GM19468 (cell line): ENCODE results near the gene RIOK1.

Experiments used
- ATAC-seq: cut with Tn5 transposase; IDR thresholded peaks from one replicate; pipeline ENCODE4 v1.9.1; 2021; ENCODE audit warnings: mild to moderate bottlenecking, moderate library complexity, moderate number of reproducible peaks; ENCODE audit not compliant: unreplicated experiment; ENCODE audit errors: extremely low read depth

Gene RIOK1

DNA sequence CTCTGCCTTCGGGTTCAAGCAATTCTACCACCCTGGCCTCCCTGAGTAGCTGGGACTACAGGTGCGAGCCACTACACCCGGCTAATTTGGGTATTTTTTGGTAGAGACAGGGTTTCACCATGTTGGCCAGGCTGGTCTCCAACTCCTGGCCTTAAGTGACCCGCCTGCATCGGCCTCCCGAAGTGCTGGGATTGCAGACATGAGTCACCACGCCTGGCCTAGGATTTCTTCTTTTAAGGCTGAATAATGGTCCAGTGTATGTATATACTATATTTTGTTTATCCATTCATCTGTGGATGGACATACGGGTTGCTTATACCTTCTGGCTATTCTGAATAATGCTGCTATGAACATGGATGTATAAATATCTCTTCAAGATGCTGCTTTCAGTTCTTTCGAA lies 17.1 kb downstream of the RIOK1 start:
- no peak for ATAC-seq

DNA sequence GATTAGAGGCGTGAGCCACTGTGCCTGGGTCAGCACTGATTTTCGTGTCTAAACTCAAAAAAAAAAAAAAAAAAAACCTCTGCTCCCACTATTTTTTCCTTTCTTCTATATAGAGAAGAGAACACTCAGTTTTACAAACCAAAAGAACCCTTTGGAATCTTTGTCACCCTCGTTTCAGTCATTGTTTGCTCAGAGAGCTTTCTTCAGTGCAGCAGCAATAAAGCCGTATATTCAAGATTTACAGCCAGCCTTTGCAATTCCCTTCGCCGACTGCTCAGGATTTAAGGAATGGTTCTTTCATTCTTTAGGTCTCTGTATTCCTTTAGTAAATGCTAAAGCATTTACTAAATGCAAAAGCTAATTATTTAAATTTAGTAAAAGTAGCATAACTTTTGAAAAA lies 20.1 kb downstream of the RIOK1 start:
- ATAC-seq = no peak

DNA sequence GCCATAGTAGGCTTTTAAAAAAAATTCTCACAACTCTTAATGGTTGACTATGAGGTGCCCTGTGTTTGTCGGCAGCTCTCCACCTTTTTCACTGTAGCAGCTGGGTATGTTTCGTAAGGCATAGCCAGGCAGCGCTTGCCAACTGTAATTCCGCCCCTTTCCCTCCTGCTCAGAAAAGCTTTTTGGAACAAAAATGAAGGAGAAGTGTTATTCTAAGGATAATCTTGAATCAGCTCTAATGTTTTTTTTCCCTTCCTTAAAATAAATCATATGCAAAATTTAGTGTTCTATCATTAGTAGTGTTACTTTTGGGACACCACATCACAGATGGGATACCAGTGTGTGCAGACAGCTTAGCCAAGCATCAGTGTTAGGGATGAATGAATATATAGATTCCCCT lies 21.2 kb downstream of the RIOK1 start:
- no peak for ATAC-seq

DNA sequence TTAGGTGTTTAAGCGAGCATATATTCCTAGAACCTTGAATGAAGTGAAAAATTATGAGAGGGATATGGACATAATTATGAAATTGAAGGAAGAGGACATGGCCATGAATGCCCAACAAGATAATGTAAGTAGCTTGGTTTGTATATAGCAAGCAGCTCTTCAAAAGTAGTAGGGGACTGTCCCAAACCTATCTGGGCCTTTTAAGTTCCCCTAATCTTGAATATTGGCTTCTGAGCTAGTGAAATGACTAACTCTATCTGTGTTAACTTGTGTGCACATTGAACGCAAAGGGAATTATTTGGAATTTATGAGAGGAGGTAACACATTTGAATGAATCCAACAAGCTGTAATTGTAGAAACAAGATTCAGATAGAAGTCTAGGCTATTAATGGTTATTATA lies 21.7 kb downstream of the RIOK1 start:
- no peak for ATAC-seq

DNA sequence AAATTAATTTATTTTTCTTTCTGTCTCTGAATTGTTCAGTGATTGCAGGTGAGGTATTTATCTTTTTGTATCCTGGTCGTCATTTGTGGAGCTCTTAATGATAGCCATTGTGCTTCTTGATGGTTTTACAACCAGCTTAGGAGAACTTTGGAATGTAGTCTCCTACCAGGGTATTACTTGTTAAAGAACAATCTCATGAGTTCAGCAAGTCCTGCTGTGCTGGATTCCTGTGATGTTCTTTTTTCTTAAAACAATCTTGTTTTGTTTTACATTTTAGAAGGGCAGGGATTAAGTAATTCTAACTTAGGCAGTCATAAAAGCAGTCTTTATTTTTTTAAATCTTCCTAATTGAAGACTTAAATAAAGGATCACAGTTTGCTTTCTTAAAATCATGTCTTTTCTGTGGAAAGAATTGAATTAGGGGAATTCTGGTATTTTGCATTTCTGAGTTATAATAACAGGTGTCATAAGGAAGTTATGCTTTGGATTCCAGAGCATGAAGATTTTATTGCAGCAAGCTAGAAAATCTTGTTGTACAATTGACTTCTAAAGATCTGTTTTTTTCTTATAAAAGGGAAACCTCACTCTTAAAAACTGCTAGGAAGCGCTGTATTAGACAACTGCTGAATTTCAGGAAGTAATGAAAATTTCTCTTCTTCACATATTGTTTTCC lies 23.7 kb downstream of the RIOK1 start:
- ATAC-seq = no peak

DNA sequence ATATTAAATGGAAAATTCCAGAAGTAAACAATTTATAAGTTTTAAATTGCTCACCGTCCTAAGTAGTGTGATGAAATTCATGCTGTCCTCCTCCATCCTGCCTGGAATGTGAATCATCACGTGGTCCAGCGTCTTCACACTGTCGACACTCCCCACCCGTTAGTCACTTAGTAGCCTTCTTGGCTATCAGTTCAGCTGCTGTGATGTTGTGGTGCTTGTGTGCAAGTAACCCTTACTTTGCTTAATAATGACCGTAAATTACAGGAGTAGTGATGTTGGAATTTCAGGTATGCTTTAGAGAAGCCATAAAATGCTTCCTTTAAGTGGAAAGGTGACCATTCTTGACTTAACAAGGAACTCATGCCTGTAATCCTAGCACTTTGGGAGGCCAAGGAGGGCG lies 25.2 kb downstream of the RIOK1 start:
- ATAC-seq = no peak

DNA sequence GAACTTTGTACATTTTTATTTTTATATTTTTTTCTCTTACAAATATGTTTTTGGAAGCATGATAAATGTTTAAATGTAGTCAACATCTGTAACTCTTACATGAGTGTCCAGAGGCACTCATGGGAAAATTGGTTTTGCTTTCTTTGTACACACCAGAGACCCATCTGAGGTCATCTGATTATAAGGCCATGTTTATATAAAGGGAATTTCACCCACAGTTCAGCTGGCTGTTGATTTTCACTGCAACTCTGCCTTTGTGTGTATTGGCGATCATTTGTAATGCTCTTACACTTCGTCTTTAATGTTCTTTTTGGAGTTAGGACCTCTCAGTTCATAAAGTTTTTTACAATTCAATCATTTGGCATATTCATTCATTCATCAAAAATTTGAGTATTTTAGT lies 28.1 kb downstream of the RIOK1 start:
- no peak for ATAC-seq

DNA sequence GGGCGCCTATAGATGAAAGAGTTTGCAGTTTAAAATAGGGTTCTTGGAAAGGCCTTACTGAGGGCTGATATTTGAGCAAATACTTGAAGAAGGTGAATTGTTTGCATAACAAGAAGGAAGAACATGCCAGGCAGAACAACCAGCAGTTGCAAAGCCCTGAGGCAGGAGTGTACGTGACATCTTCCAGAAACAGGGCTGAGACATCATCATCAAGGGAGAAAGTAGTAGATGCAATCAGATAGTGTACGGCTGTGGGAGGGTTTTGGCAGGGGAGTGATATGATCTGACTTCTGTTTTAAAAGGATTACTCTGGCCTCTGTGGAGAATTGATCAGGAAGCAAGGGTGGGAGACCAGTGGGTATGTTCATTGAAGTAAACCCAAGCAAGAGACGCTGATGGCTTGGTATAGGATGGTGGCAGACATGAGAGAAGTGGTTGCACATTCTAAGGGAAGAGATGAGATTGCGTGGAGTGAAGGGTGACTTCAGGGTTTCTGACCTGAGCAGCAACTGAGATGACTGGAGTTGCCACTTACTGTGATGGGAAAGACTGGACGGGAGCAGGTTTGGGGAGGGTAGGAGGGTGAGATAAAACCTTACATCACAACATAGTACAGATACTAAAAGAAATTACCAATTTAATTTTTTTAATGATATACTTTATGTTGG lies 28.8 kb downstream of the RIOK1 start:
- ATAC-seq = no peak

DNA sequence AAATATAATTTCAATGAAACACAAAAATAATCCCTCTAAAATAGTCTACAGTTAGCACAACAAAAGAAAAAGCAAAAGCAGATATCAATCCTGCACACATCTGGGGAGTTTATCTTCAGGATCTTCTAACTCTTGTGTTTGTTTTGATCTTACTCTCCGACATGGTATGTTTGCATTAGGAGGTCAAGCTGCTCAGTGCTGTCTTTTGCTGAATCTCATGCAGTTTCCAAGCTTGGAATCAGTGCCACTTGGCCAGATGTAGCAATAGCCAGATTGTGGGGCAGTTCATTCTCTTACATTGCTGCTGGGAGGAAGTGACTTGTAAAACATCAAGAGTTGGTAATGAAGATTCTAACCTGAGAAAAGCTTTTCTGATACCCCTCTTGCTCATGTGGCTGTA lies 29.5 kb downstream of the RIOK1 start:
- ATAC-seq = no peak

DNA sequence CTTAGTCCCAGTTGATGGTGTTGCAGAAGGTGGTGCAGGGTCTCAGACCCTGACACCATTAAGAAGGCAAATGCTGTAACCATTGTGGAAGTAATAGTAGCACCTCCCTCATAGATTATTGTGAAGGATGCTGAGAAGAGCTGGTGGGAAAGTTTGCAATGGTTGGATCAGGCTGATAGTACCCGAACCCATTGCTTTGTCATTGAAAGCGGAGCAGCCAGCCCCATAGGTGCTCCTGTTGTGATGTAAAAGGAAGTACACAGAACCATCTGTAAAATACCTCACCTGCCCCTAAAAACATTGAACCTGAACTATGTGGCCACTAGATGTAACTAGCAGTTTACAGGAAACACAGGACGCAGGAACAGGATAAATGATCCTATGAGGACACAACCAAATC lies 31.5 kb downstream of the RIOK1 start:
- no peak for ATAC-seq

DNA sequence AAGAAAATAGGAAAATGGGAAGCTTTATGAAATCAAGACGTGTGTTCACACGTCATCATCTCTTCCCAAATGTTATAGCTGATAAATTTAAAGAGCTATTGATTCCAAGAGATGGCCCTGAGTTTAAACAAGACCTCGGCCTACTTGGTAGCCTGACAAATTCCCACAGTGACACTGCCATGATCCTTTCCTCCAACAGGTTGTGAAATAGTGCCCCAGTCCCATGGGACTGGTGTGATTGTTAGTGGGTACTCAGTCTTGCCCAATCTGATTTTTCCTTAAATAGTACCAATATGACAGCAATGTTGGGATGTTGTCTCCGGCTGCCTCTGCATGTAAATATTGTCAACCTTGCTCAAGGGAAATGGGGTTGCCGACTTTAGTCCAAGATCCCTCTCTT lies 34.5 kb downstream of the RIOK1 start:
- no peak for ATAC-seq

DNA sequence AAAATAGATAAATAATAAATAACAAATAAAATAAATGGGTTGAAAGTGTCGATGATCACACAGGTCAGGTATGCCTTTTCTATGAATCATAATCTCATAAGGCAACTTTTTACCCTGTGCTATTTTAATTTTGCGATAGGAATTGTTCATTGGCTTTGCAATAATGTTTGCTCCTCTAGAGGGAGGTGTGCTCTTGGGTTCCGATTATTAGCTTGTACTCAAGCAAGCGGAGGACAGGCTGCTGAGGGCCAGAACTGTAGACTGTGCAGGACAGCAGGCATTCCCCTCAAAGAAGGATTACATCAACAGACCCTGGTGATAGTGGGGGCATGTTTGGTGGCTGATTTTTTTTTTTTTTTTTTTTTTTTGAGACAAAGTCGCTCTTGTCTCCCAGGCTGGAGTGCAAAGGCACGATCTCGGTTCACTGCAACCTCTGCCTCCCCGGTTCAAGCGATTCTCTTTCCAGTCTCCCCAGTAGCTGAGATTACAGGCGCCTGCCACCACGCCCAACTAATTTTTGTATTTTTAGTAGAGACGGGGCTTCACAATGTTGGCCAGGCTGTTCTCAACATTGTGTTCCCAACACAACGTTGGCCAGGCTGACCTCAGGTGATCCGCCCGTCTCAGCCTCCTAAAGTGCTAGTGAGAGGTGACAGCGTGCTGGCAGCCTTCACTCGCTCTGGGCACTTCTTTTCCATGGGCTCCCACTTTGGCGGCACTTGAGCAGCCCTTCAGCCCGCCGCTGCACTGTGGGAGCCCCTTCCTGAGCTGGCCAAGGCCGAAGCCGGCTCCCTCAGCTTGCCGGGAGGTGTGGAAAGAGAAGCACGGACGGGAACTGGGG lies 35.6 kb downstream of the RIOK1 start:
- no peak for ATAC-seq

DNA sequence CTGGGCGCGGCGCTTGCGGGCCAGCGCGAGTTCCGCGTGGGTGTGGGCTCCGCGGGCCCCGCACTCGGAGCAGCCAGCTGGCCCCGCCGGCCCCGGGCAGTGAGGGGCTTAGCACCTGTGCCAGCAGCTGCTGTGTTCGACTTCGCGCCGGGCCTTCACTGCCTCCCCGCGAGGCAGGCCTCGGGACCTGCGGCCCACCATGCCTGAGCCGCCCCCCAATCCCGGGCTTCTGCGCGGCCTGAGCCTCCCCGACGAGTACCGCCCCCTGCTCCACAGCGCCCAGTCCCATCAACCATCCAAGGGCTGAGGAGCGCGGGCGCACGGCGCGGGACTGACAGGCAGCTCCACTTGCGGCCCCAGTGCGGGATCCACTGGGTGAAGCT lies 36.2 kb downstream of the RIOK1 start:
- ATAC-seq = no peak

DNA sequence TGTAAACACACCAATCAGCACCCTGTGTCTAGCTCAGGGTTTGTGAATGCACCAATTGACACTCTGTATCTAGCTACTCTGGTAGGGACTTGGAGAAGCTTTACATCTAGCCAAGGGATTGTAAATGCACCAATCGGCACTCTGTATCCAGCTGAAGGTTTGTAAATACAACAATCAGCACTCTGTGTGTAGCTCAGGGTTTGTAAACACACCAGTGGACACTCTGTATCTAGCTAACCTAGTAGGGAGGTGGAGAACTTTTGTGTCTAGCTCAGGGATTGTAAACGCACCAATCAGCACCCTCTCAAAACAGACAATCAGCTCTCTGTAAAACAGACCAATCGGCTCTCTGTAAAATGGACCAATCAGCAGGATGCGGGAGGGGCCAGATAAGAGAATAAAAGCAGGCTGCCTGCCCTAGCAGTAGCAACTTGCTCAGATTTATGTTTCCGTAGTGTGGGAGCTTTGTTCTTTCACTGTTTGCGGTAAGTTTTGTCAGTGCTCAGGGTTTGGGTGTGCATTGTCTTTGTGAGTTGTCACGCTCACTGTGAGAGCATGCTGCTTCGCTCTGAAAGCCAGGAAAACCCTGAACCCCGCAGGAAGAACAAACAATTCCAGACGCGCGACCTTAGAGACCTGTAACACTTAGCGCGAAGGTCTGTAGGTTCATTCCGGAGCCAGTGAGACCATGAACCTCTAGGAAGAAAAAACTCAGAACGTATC lies 37.0 kb downstream of the RIOK1 start:
- no peak for ATAC-seq

DNA sequence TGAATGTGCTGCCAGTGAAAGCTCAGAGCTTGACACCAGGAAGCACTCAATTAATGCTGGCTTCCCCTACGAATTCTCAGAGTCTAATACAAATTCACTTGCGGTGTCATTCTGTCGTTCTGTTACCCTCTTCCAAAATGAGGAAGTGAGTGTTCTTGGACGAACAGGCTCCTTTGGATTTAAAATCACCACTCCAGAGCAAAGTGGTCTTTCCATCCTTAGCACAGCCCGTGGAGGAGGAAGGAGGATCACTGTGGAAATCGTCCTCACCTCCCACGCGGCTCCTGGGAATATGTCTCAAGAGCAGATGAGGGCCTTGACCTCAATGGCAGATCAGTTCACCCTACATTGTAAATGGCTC lies 41.7 kb downstream of the RIOK1 start:
- ATAC-seq = no peak

DNA sequence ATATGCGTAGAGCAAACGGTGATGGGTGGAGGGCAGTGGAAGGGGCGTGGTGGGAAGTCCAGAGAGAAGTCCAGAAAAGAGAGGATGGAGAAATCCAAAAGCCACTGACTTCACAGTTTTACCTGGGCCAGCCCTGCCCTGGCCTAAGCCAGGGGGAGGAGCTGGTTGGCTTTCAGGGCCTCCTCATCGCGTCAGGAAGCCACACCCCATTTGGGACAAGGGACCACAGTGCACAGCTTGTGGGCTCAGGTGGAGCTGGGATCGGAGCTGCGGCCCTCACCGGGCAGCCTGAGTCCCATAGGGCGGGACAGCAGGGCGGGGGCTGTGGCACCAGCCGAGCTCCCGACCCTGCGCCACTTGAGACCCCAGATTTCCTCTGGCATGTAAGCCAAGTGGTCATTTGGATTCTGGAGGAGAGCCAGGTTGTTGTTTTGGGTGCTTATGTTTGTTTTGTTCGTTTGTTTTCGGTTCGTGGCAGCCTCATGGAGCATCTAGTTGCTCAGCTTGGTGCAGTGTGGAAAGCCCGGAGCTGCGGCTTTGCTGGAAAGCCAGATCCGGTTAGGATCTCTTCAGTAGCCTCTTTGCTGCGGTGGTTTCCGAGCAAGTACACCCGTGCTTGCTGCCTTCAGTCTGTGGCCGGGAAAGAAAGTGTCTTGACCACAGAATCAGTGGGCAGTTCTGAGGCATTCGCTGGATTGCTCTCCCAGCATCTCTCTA lies 42.2 kb downstream of the RIOK1 start:
- no peak for ATAC-seq

DNA sequence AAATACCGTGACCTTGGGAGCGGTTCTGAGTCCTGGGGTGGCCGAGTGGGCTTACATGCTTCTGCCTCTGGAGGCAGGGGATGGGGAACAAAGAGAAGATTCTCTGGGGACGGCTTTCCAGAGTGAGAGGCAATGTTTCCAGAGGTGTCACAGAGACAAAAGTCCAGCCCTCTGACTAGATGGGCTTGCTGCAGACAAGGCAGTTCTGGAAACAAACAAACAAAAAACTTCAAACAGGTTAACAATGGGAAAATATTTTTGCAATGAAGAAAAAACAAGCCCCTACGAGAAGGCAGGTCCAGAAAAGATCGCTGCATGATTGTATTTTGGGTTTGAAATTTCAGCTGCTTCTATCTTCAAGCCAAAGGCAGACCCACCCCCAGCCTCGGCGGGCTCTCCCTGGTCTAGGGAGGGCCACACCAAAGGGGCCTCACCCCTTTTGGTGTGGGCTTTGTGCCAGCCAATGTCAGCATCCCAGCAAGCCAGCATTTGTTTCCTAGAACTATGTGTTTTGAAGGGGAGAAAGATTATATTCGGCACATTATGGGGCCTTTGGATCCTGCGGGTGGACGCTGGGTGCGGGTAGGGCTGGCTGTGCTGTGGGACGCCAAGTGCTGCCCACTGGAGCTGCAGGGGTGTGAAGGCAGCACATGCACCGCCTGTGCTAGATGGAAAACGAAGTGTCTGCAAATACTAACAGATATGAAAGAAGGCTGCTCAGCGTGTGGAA lies 42.9 kb downstream of the RIOK1 start:
- ATAC-seq = no peak

DNA sequence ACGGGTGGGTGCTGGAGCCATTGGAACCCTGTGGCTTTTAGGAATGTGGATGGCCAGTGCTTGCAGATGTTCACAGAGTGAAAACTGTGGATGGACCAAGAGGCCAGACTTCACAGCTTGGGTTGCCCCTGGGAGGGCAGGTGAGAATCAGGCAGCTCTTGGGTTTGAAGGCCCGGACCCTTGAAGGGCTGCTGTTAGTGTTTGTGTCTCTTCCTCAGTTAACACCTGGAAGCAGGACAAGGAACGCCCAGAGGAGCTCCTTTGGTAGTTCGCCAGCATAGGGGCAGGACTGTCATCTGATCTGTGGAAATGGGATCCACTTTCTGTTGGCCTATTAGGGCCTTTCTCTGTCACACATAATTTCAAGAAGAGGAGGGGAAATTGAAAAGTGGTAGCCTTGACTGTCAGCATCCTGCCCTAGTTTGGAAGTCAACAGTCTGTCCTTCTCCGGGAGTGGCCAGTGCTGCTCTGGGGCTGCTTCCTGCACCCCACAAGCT lies 43.6 kb downstream of the RIOK1 start:
- no peak for ATAC-seq

DNA sequence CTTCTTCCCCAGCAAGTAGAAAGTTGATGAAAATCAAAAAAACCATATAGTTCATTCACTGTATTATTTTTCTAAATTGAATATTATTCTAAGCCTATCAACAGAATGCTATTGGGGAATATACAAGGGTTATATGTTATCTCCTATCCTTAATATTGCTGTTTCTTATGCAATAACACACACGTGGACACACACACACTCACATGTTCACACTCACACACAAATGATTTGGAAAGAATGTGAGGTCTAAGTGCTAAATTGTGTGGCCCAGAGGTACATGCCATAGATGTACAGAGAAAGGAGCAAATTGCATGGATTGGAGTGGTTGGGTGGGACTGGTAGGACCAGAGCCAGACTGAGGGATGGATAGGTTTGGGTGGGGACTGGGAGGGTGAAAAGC lies 45.1 kb downstream of the RIOK1 start:
- ATAC-seq = no peak
